Fibroblast of villous mesenchyme (primary cell): ENCODE results near the gene TTC28. TPM values are rescaled to one million over a fixed set of nuclear protein-coding genes. Genes with fewer than 3 reads are reported as not detected.

Experiments
- DNase-seq: peaks from one replicate; pipeline ENCODE4 v3.0.0-alpha.2; 2010; ENCODE audit warnings: low read depth
- H3K4me3 ChIP-seq: 2 replicates; pipeline ENCODE4 v1.5.1; 2011; ENCODE audit warnings: low read depth, mild to moderate bottlenecking, low read length
- CTCF ChIP-seq: IDR thresholded peaks from 2 replicates; pipeline ENCODE4 v1.5.1; 2012; ENCODE audit warnings: low read depth, mild to moderate bottlenecking, low read length; ENCODE audit not compliant: insufficient read depth
- total RNA-seq: library from RNA; depleted of rRNA; stranded (reverse); fragments of >200 nt; gene quantifications from 2 replicates; pipeline ENCODE4 v1.2.3, GENCODE V29; 2012

Gene TTC28
- total RNA-seq, 1 donor = 23.3 TPM

GRCh38 chr22:28279888-28280287 is 399.8 kb downstream of the TTC28 start:
- H3K4me3 ChIP-seq = no peak overlapping the region
- DNase-seq = peak; percentile 72
- no peak for TF ChIP-seq CTCF

- DNase-seq = no peak
- H3K4me3 ChIP-seq = no peak overlapping the region
- TF ChIP-seq CTCF = no peak
Observed at GRCh38 chr22:28269277-28269676, 410.4 kb downstream of the TTC28 start.

GRCh38 chr22:28268850-28269249 is 410.8 kb downstream of the TTC28 start:
- H3K4me3 ChIP-seq = no peak overlapping the region
- DNase-seq = no peak
- no peak for TF ChIP-seq CTCF

- no peak overlapping the region for H3K4me3 ChIP-seq
- TF ChIP-seq CTCF = no peak
- DNase-seq = no peak
Observed at GRCh38 chr22:28268171-28268570, 411.5 kb downstream of the TTC28 start.

GRCh38 chr22:28260619-28261018 is 419.0 kb downstream of the TTC28 start:
- no peak for DNase-seq
- TF ChIP-seq CTCF = no peak
- no peak overlapping the region for H3K4me3 ChIP-seq

- H3K4me3 ChIP-seq = no peak overlapping the region
- no peak for DNase-seq
- TF ChIP-seq CTCF = no peak
Observed at GRCh38 chr22:28259774-28260312, 419.8 kb downstream of the TTC28 start.

- DNase-seq = no peak
- H3K4me3 ChIP-seq = no peak overlapping the region
- no peak for TF ChIP-seq CTCF
Observed at GRCh38 chr22:28254396-28254795, 425.2 kb downstream of the TTC28 start.
